NCI-H748 (cell line): Measurements from ENCODE around the gene UBE2L6.

ENCODE experiments used
- DNase-seq: peaks from one replicate; lab custom pipeline; 2025; ENCODE audit not compliant: unreplicated experiment; lab: John Stamatoyannopoulos, UW

Gene UBE2L6

DNA sequence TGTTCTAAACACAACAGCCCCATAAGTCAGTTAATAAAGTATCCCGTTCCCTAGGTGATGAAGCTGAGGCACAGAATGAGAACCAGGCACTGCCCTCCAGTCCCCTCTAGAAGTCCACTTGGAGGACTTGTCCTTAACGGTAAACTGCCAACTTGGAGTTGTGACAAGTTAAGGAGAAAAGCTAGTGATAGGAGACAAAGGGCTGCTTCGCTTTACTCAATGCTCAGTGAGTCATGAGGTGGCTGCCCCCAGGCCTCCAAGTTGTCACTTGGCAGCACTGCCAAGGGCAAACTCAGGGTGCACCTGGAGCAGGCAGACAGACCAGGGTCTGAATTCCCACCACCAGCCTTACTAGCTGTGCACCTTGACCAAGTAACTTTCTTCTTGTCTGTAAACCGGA lies 65.5 kb downstream of the UBE2L6 start:
- DNase-seq: no peak
